Measurements from ENCODE around the gene DVL1. TPM values are rescaled to one million over a fixed set of nuclear protein-coding genes. Genes with fewer than 3 reads are reported as not detected.

Gene DVL1
- total and polyA plus RNA-seq, 9 of the 15 experiments (the other 6 are each of a cell fraction or from before 2014, with no cell fraction given), result 0.62 to 135 (median 24.3) TPM

GRCh38 chr1:1318131-1318652, 31.0 kb downstream of the DVL1 start (continued):
- TF ChIP-seq MGA (IDR thresholded peaks at IDR 0.05) (no peak), MAFF (IDR thresholded peaks at IDR 0.05; ENCODE audit: low read length) (no peak), KLF16 (IDR thresholded peaks at IDR 0.05) (no peak), CBX1 (IDR thresholded peaks at IDR 0.05; ENCODE audit: low read depth) (no peak), CTBP1 (IDR thresholded peaks at IDR 0.05; ENCODE audit: borderline replicate concordance) (peak; percentile 40; the same call in 1 of the 2 replicates), ETV5 (CRISPR knock-in tag; IDR thresholded peaks at IDR 0.05; ENCODE audit: low read depth) (no peak), PRPF4 (IDR thresholded peaks at IDR 0.05; ENCODE audit: insufficient read depth, low read depth, low read length, poor library complexity, severe bottlenecking) (no peak), ZNF639 (CRISPR knock-in tag; conservative IDR thresholded peaks at IDR 0.05 in 1 of 2, IDR thresholded peaks at IDR 0.05 in 1 of 2) (no peak), SMAD2 (IDR thresholded peaks at IDR 0.05; ENCODE audit: low read depth, low read length) (no peak), ARID3B (CRISPR knock-in tag; IDR thresholded peaks at IDR 0.05; ENCODE audit: borderline replicate concordance) (no peak), ZC3H8 (IDR thresholded peaks at IDR 0.05) (no peak), CBFB (CRISPR knock-in tag; IDR thresholded peaks at IDR 0.05) (no peak), KLF13 (tag; IDR thresholded peaks at IDR 0.05; ENCODE audit: borderline replicate concordance, low read depth) (0 out of 2 replicates have a peak, but pooled peaks have one; percentile 39), MIER1 (IDR thresholded peaks at IDR 0.05; ENCODE audit: low read depth) (no peak)
